ENCODE data around the gene ASB18. TPM values are rescaled to one million over a fixed set of nuclear protein-coding genes. Genes with fewer than 3 reads are reported as not detected.

ASB18 gene
- total RNA-seq, 1 donor: not detected

- Histone ChIP-seq H3K27me3 (ENCODE audit: insufficient read depth, low read length) (peaks cover 61% of the 10 kb centered on the region), H3K9me3 (ENCODE audit: low read depth, low read length) (no peaks in the 10 kb centered on the region)
These were observed 84.0 kb downstream of the ASB18 start for GRCh38 chr2:236180076-236180816.

GRCh38 chr2:236179236-236180075 lies 84.8 kb downstream of the ASB18 start:
- Histone ChIP-seq H3K4me1 (ENCODE audit: insufficient read depth, low read length) (no peaks in the 10 kb centered on the region), H3K4me3 (ENCODE audit: low read length) (no peak overlapping the region), H3K27me3 (ENCODE audit: insufficient read depth, low read length) (peaks cover 69% of the 10 kb centered on the region), H3K9me3 (ENCODE audit: low read depth, low read length) (no peaks in the 10 kb centered on the region)

More at GRCh38 chr2:236180076-236180816, 84.0 kb downstream of the ASB18 start:
- H3K4me1 ChIP-seq (ENCODE audit: insufficient read depth, low read length): no peaks in the 10 kb centered on the region
- H3K4me3 ChIP-seq (ENCODE audit: low read length): no peak overlapping the region

- no peak overlapping the region for H3K4me3 ChIP-seq (ENCODE audit: low read length)
- H3K4me1 ChIP-seq (ENCODE audit: insufficient read depth, low read length): no peaks in the 10 kb centered on the region
- H3K9me3 ChIP-seq (ENCODE audit: low read depth, low read length): no peaks in the 10 kb centered on the region
- peaks cover 75% of the 10 kb centered on the region for H3K27me3 ChIP-seq (ENCODE audit: insufficient read depth, low read length)
These were observed 85.3 kb downstream of the ASB18 start for GRCh38 chr2:236178890-236179235.

DNA sequence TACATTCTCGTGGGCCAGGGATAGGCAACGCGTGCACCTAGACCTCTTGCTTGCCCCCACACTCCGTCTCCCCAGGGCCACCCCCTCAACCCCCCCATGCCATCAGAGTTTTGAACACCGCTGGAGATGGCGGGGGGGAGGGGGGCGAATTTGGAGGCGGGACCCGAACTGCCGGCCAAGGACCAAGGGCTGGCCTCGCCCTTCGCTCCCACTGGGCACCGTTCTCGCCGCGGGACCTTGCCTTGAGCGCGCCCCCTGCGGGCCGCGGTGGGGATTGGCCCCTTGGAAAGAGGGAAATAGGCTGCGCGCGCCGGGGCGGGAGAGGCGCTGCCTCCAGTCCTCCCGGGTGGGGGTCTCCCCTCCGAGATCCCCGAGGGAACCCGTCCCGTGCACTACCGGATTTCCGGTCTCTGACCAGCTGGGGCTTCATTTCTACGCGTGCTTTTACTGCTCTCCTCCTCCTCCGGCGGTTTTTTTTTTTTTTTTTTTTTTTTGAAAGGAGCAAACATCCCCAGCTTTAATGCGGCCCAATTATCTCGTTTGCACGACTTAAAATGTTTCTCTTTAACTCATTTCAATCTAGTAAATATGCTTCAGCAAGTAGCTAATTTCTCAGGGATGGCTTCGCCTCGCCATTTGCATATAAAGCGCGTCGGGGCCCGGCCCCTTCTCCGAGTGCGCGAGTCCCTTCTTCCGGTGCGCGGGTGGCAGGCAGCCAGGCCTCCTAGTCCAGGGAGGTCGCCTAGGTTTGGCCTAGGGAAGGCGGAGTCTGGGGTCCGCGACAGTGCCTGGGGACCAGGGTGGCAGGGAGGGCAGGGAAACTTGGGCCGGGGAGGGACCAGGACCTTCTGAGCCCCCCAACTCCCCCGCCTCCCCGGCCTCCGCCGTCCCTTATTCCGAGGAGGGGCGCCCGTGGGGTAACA lies 86.0 kb downstream of the ASB18 start:
- peaks cover 81% of the 10 kb centered on the region for H3K27me3 ChIP-seq (ENCODE audit: insufficient read depth, low read length)
- no peak overlapping the region for H3K4me3 ChIP-seq (ENCODE audit: low read length)

DNA sequence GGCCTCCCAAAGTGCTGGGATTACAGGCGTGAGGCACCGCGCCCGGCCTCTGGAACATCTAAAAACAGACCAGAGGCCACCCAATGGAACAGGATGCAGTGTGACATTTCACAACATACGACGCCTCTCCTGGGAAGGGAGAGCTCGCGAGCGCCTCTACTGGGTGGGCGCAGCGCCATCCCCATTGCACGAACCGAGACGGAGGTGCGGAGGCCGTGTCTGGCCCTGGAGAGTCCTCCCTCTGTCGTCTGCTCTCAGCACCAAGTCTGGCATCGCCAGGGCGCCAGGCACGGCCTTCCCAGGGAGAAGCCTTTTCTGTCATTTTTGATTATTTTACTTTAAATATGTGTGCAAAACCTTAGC lies 86.6 kb downstream of the ASB18 start:
- Histone ChIP-seq H3K27me3 (ENCODE audit: insufficient read depth, low read length) (peaks cover 85% of the 10 kb centered on the region), H3K4me3 (ENCODE audit: low read length) (no peak overlapping the region), H3K4me1 (ENCODE audit: insufficient read depth, low read length) (no peaks in the 10 kb centered on the region), H3K9me3 (ENCODE audit: low read depth, low read length) (no peaks in the 10 kb centered on the region)

More for the DNA sequence above, 86.0 kb downstream of the ASB18 start:
- Histone ChIP-seq H3K9me3 (ENCODE audit: low read depth, low read length) (no peaks in the 10 kb centered on the region), H3K4me1 (ENCODE audit: insufficient read depth, low read length) (no peaks in the 10 kb centered on the region)

DNA sequence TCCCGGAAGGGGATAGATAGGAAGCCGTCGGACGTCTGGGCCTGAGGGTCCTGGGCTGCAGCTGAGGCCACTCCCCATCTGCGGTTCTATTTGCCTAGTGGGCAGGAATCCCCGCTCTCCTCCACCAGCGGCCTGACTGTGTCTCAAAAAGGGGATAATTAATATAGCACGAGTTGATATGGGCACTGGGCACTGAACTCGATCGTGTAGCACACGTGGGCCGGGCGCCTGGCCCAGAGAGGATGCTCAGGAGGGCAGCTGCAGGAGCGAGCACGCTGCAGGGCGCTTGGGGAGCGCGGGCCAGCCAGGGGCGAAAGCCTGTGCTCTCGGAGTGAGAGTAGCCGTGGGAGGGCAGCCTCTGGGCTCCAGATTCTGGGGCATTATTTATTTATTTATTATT lies 87.3 kb downstream of the ASB18 start:
- Histone ChIP-seq H3K4me1 (ENCODE audit: insufficient read depth, low read length) (no peaks in the 10 kb centered on the region), H3K4me3 (ENCODE audit: low read length) (no peak overlapping the region), H3K9me3 (ENCODE audit: low read depth, low read length) (no peaks in the 10 kb centered on the region), H3K27me3 (ENCODE audit: insufficient read depth, low read length) (peaks cover 91% of the 10 kb centered on the region)

GRCh38 chr2:236176417-236176816 lies 87.8 kb downstream of the ASB18 start:
- Histone ChIP-seq H3K9me3 (ENCODE audit: low read depth, low read length) (no peaks in the 10 kb centered on the region), H3K4me3 (ENCODE audit: low read length) (no peak overlapping the region), H3K27me3 (ENCODE audit: insufficient read depth, low read length) (peaks cover 92% of the 10 kb centered on the region), H3K4me1 (ENCODE audit: insufficient read depth, low read length) (no peaks in the 10 kb centered on the region)

- H3K27me3 ChIP-seq (ENCODE audit: insufficient read depth, low read length): peaks cover 92% of the 10 kb centered on the region
- no peaks in the 10 kb centered on the region for H3K4me1 ChIP-seq (ENCODE audit: insufficient read depth, low read length)
- H3K4me3 ChIP-seq (ENCODE audit: low read length): no peak overlapping the region
- H3K9me3 ChIP-seq (ENCODE audit: low read depth, low read length): no peaks in the 10 kb centered on the region
These were observed 88.6 kb downstream of the ASB18 start for GRCh38 chr2:236175548-236176150.

DNA sequence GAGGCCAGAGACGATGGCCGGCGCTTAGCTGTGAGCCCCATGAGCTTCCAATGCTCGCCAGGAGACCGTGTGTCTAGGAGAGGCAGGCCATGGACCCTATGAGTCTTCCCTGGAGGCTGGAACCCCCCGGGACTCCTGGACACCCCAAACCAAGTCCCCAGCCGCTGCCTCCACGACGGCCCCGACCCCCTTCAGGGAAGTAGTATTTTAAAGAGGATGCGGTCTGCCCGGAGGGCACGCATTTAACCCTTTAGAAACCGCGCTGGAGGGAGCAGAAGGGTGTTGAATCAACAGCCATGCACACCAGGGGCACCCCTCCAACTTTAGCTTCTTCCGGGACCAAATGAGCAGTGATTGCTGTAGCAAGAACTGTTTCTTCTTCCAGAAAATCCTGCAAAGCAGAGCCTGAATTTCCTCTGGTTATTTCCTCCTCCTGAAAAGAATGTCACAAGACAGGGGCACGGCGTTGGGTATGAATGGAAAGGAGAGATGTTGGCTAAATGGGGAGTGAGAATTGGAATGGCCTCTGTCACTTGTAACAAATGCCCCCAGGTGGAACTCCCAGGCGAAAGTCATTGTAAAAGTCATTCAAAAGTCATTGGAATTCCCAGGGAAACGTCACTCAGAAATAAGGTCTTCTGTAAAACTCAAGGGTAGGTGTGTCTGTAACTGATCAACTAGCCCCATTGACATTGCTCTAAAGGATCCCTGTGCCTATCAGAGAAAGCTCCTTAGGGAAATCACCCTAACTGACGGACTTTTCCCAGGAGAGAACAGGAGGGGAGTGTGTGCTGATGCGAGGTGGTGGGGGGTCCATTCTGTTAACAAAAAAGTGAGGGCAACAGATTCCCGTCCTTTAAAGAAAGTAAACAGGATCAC lies 90.2 kb downstream of the ASB18 start:
- peaks cover 93% of the 10 kb centered on the region for H3K27me3 ChIP-seq (ENCODE audit: insufficient read depth, low read length)

GRCh38 chr2:236173036-236173728 lies 91.0 kb downstream of the ASB18 start:
- Histone ChIP-seq H3K4me3 (ENCODE audit: low read length) (no peak overlapping the region), H3K4me1 (ENCODE audit: insufficient read depth, low read length) (no peaks in the 10 kb centered on the region), H3K9me3 (ENCODE audit: low read depth, low read length) (no peaks in the 10 kb centered on the region), H3K27me3 (ENCODE audit: insufficient read depth, low read length) (peaks cover 91% of the 10 kb centered on the region)

More for the DNA sequence above, 90.2 kb downstream of the ASB18 start:
- Histone ChIP-seq H3K4me3 (ENCODE audit: low read length) (no peak overlapping the region), H3K9me3 (ENCODE audit: low read depth, low read length) (no peaks in the 10 kb centered on the region), H3K4me1 (ENCODE audit: insufficient read depth, low read length) (no peaks in the 10 kb centered on the region)

DNA sequence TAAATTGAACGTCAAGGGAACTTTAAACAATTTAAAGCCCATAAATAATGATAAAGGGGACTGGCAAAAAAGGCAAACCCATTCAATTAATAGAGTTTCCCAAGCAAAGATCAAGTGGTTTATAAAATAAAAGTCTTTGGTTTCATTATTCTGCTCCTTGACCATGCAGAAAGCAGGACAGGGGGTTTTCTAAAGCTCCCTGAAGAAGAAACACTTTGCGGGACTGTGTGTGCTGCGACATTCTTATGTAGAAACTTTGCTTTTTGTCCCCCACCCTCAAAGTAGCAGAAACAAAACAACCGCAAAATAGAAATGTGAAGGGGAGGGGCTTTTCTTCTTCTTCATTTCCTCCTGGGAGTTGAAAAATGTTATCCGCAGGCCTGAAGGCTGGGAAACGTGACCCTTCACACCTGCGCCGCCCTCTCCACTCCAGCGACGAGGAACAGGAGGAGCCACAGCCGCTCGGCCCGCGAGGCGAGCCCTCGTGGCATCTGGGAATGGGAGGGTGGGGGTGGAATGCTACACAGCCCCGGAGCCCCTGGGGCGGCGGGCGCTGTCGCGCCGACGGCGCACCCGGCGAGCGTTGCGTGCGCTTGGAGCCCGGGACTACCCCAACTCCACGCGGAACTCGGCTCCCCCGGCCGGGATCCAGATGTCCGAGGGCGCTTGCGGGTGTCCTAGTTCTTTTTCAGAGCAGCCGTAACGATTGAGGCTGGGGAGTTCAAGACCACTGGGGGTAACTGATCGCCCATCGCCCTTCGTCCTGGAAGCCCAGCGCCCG lies 91.8 kb downstream of the ASB18 start:
- Histone ChIP-seq H3K9me3 (ENCODE audit: low read depth, low read length) (no peaks in the 10 kb centered on the region), H3K4me1 (ENCODE audit: insufficient read depth, low read length) (no peaks in the 10 kb centered on the region), H3K27me3 (ENCODE audit: insufficient read depth, low read length) (peaks cover 85% of the 10 kb centered on the region), H3K4me3 (ENCODE audit: low read length) (no peak overlapping the region)

DNA sequence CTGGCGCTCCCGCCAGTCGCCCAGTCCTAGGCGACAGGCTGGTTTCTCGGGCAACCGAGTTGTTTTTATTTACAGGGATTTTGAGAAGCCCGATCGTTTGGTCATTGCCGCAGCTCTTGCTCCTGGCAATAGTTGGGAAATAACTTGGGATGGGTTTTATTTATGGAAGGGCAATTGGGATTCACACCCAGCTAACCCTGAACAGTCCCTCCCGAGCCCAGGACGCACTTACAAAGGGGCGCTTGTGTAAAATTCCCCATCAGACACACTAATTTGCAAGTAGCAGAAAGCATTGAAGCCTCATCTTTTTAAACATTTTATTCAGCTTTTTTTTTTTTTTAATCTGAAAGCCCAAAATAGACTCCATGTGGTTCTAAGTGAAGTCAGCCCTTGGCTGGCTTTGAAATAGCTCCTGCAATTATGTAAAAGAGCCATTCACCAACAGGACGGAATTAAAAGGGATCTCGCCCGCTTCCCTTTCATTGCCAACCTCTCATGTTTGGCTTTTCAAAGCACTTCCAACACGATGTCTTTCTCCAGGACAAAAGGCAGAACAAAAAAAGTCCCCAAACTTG lies 92.4 kb downstream of the ASB18 start:
- H3K4me1 ChIP-seq (ENCODE audit: insufficient read depth, low read length): no peaks in the 10 kb centered on the region
- H3K9me3 ChIP-seq (ENCODE audit: low read depth, low read length): no peaks in the 10 kb centered on the region
- H3K27me3 ChIP-seq (ENCODE audit: insufficient read depth, low read length): peaks cover 84% of the 10 kb centered on the region
- no peak overlapping the region for H3K4me3 ChIP-seq (ENCODE audit: low read length)

Data from mononuclear cell (primary cell).